Mammary epithelial cell (primary cell): ENCODE data around the gene FAM219B.

Source experiments
- EZH2 ChIP-seq: IDR thresholded peaks from 2 replicates; pipeline ENCODE4 v1.6.1; 2012; ENCODE audit warnings: low read length, inconsistent platforms, borderline replicate concordance
- TF ChIP-seq, protein P1 (sequence below), 2 donors: IDR thresholded peaks in 1 of 2; conservative IDR thresholded peaks in 1 of 2; 2 replicates each; pipeline ENCODE4 v1.5.1; 2011 to 2012; ENCODE audit warnings: inconsistent platforms in 2 of 2, low read length in 2 of 2, mild to moderate bottlenecking in 2 of 2, control low read depth in 1 of 2, low read depth in 1 of 2; ENCODE audit not compliant: insufficient read depth in 1 of 2; ENCODE audit errors: extremely low read depth in 1 of 2

DNA sequence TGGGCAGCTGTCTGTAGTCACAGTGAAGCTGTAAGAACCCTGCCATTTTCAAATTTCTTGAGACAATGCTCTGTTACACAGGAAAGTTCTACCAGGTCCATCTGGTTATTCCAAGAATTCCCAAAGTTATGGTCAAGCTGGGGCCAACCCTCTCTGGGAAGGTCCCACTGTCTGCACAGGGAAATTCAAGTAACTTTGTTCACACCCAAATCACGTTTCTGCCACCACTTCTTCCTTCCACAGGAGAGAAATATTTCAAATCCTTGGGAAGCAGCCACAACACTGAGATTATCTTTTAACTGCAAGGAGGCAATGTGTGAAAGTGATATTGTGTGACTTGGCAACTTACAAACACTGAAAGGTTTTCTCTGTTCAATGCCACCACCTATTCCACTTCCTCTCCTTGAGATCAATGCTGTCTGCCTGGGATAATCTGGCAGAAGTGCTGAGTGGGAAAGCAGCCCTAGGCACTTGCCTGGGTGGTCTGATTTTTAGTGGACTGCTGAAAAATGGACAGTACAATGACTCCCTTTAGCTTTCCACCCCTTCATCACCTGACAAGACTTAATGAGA lies 39.1 kb downstream of the FAM219B start:
- TF ChIP-seq, protein P1, sequence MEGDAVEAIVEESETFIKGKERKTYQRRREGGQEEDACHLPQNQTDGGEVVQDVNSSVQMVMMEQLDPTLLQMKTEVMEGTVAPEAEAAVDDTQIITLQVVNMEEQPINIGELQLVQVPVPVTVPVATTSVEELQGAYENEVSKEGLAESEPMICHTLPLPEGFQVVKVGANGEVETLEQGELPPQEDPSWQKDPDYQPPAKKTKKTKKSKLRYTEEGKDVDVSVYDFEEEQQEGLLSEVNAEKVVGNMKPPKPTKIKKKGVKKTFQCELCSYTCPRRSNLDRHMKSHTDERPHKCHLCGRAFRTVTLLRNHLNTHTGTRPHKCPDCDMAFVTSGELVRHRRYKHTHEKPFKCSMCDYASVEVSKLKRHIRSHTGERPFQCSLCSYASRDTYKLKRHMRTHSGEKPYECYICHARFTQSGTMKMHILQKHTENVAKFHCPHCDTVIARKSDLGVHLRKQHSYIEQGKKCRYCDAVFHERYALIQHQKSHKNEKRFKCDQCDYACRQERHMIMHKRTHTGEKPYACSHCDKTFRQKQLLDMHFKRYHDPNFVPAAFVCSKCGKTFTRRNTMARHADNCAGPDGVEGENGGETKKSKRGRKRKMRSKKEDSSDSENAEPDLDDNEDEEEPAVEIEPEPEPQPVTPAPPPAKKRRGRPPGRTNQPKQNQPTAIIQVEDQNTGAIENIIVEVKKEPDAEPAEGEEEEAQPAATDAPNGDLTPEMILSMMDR (conservative IDR thresholded peaks at IDR 0.05 in 1 of 2, IDR thresholded peaks at IDR 0.05 in 1 of 2; ENCODE audit: extremely low read depth in 1 of 2, insufficient read depth in 1 of 2, low read depth in 1 of 2, low read length in 2 of 2) = no peak
- TF ChIP-seq EZH2 = no peak
